Loucy (cell line): ENCODE data around the gene KCNF1.

ENCODE experiments used
- H2AFZ ChIP-seq: fragments of 200-600 bp; sonication (generic); 2 replicates; pipeline ENCODE4 v1.6.0; 2016; ENCODE audit warnings: antibody characterized with exemption, mild to moderate bottlenecking, low read length, moderate library complexity
- H3F3A ChIP-seq: fragments of 200-600 bp; 2 replicates; pipeline ENCODE4 v1.6.0; 2016; ENCODE audit warnings: antibody characterized with exemption, low read depth, mild to moderate bottlenecking
- H3K27me3 ChIP-seq: fragments of 200-600 bp; sonication (generic); 2 replicates; pipeline ENCODE4 v1.6.1; 2014; ENCODE audit warnings: low read length, mild to moderate bottlenecking; ENCODE audit not compliant: insufficient read depth, poor library complexity, severe bottlenecking
- H3K36me3 ChIP-seq: fragments of 200-600 bp; sonication (generic); 2 replicates; pipeline ENCODE4 v1.6.1; 2016; ENCODE audit warnings: low read length; ENCODE audit not compliant: insufficient read depth
- H3K4me1 ChIP-seq: fragments of 200-600 bp; sonication (generic); 2 replicates; pipeline ENCODE4 v1.5.1; 2014; ENCODE audit warnings: low read length, mild to moderate bottlenecking; ENCODE audit not compliant: insufficient read depth, poor library complexity, severe bottlenecking
- H3K4me2 ChIP-seq: fragments of 200-600 bp; sonication (generic); 2 replicates; pipeline ENCODE4 v1.6.0; 2014; ENCODE audit warnings: antibody characterized with exemption, low read length, low read depth, mild to moderate bottlenecking; ENCODE audit not compliant: poor library complexity, severe bottlenecking
- H3K4me3 ChIP-seq: fragments of 200-600 bp; sonication (generic); 2 replicates; pipeline ENCODE4 v1.5.1; 2014; ENCODE audit warnings: low read length, mild to moderate bottlenecking, mixed read lengths; ENCODE audit not compliant: poor library complexity, severe bottlenecking
- H3K79me2 ChIP-seq: fragments of 200-600 bp; sonication (generic); 2 replicates; pipeline ENCODE4 v1.6.1; 2014; ENCODE audit warnings: low read length; ENCODE audit not compliant: insufficient read depth
- H3K9ac ChIP-seq: fragments of 200-600 bp; sonication (generic); 2 replicates; pipeline ENCODE4 v1.6.0; 2014; ENCODE audit warnings: mild to moderate bottlenecking, low read depth, low read length, moderate library complexity; ENCODE audit not compliant: poor library complexity, severe bottlenecking
- H3K9me2 ChIP-seq: fragments of 200-600 bp; sonication (generic); replicated peaks from 2 replicates; pipeline ENCODE4 v1.6.1; 2016; ENCODE audit warnings: low read depth, low read length, mixed read lengths
- H3K9me3 ChIP-seq: fragments of 200-600 bp; sonication (generic); 2 replicates; pipeline ENCODE4 v1.6.1; 2014; ENCODE audit warnings: mild to moderate bottlenecking, antibody characterized with exemption, low read length, low read depth; ENCODE audit not compliant: insufficient read depth
- H4K20me1 ChIP-seq: fragments of 200-600 bp; sonication (generic); 2 replicates; pipeline ENCODE4 v1.6.0; 2014; ENCODE audit warnings: antibody characterized with exemption, low read length, mild to moderate bottlenecking; ENCODE audit not compliant: insufficient read depth, poor library complexity, severe bottlenecking
- CTCF ChIP-seq: fragments of 200-600 bp; sonication (generic); conservative IDR thresholded peaks from 2 replicates; pipeline ENCODE4 v1.5.1; 2014; ENCODE audit warnings: mild to moderate bottlenecking, antibody characterized with exemption, low read length
- EZH2phosphoT487 ChIP-seq: fragments of 200-600 bp; IDR thresholded peaks from 2 replicates; pipeline ENCODE4 v1.6.1; 2018; ENCODE audit warnings: antibody characterized with exemption, mild to moderate bottlenecking, moderate library complexity, borderline replicate concordance

Gene KCNF1

DNA sequence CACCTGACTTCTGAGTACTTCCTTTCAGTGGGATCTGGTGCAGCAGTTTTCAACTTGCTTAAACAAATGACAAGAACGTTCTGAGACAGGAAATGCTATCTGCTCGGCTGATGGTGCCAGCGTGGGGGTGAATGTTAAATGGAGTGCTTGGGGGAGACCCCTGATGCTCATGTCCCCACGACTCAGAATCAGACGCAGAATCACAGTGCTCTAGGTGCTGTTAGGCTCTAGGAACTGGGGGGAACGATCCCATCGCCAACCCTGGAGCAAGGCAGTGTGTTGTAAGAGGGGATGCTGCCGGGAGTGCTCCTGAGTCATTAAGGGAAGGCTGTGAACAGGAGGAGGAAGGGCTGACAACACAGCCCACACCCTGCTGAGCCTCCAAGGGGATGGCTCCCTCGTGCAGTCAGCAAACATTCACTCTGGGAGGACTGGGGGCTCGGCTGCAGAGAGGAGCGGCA, 34.1 kb upstream of the KCNF1 start:
- no peak overlapping the region for H2AFZ ChIP-seq
- H3K9ac ChIP-seq, result no peak overlapping the region
- no peaks in the 10 kb centered on the region for H3K4me1 ChIP-seq
- TF ChIP-seq EZH2phosphoT487, result no peak
- TF ChIP-seq CTCF, result no peak
- no peak overlapping the region for H3K4me2 ChIP-seq
- no peaks in the 10 kb centered on the region for H3F3A ChIP-seq
- no peaks in the 10 kb centered on the region for H3K79me2 ChIP-seq
- no peaks in the 10 kb centered on the region for H3K9me2 ChIP-seq
- H3K27me3 ChIP-seq, result no peaks in the 10 kb centered on the region
- H3K4me3 ChIP-seq, result no peak overlapping the region
- H3K36me3 ChIP-seq, result no peaks in the 10 kb centered on the region
- H3K9me3 ChIP-seq, result no peaks in the 10 kb centered on the region
- no peaks in the 10 kb centered on the region for H4K20me1 ChIP-seq

GRCh38 chr2:10878268-10878915, 33.3 kb upstream of the KCNF1 start:
- no peaks in the 10 kb centered on the region for H3K36me3 ChIP-seq
- H4K20me1 ChIP-seq, result no peaks in the 10 kb centered on the region
- TF ChIP-seq CTCF (no peak), EZH2phosphoT487 (no peak)
- no peaks in the 10 kb centered on the region for H3K79me2 ChIP-seq
- no peak overlapping the region for H3K4me2 ChIP-seq
- H3K9me3 ChIP-seq, result no peaks in the 10 kb centered on the region
- no peaks in the 10 kb centered on the region for H3K27me3 ChIP-seq
- no peak overlapping the region for H2AFZ ChIP-seq
- no peaks in the 10 kb centered on the region for H3K4me1 ChIP-seq
- H3F3A ChIP-seq, result no peaks in the 10 kb centered on the region
- H3K9me2 ChIP-seq, result no peaks in the 10 kb centered on the region
- no peak overlapping the region for H3K4me3 ChIP-seq
- no peak overlapping the region for H3K9ac ChIP-seq

GRCh38 chr2:10879159-10879558, 32.6 kb upstream of the KCNF1 start:
- Histone ChIP-seq H3K36me3 (no peaks in the 10 kb centered on the region), H4K20me1 (no peaks in the 10 kb centered on the region), H3K9me2 (no peaks in the 10 kb centered on the region), H3K9me3 (no peaks in the 10 kb centered on the region), H3K4me1 (no peaks in the 10 kb centered on the region), H3K4me2 (no peak overlapping the region), H3K4me3 (no peak overlapping the region), H3K9ac (no peak overlapping the region), H2AFZ (no peak overlapping the region), H3K79me2 (no peaks in the 10 kb centered on the region), H3K27me3 (no peaks in the 10 kb centered on the region), H3F3A (no peaks in the 10 kb centered on the region)
- TF ChIP-seq CTCF (no peak), EZH2phosphoT487 (no peak)
